Hematopoietic multipotent progenitor cell treated with erythropoietin and hydrocortisone succinate and interleukin-3 and kit ligand, for 17 days (in vitro differentiated cells): ENCODE measurements around the gene CHD6.
"Not testable (repeated sequence)": the region's sequence is repeated elsewhere in the genome, so short reads cannot be mapped to it uniquely, and the experiment has no call there.

Experiments used
- DNase-seq: peaks from one replicate; pipeline ENCODE4 v3.0.0-alpha.2; 2015; ENCODE audit warnings: low spot score

CHD6 gene

GRCh38 chr20:41538810-41539596, 79.2 kb downstream of the CHD6 start:
- no peak for DNase-seq

- no peak for DNase-seq
These were observed 80.3 kb downstream of the CHD6 start for GRCh38 chr20:41537865-41538264.

- DNase-seq: not testable (repeated sequence)
These were observed 82.6 kb downstream of the CHD6 start for GRCh38 chr20:41535551-41535950.

- DNase-seq: no peak
These were observed 83.3 kb downstream of the CHD6 start for GRCh38 chr20:41534842-41535241.

- no peak for DNase-seq
These were observed 84.0 kb downstream of the CHD6 start for GRCh38 chr20:41534170-41534569.

- DNase-seq: no peak
These were observed 84.5 kb downstream of the CHD6 start for GRCh38 chr20:41533537-41534136.

- no peak for DNase-seq
These were observed 85.2 kb downstream of the CHD6 start for GRCh38 chr20:41532935-41533334.

GRCh38 chr20:41531518-41532275, 86.5 kb downstream of the CHD6 start:
- DNase-seq: no peak

- no peak for DNase-seq
These were observed 87.3 kb downstream of the CHD6 start for GRCh38 chr20:41530923-41531322.

GRCh38 chr20:41526327-41526726, 91.8 kb downstream of the CHD6 start:
- DNase-seq: no peak

GRCh38 chr20:41524980-41525613, 93.1 kb downstream of the CHD6 start:
- no peak for DNase-seq

- DNase-seq: no peak
These were observed 94.3 kb downstream of the CHD6 start for GRCh38 chr20:41523857-41524256.

GRCh38 chr20:41513829-41514228, 104.3 kb downstream of the CHD6 start:
- no peak for DNase-seq

GRCh38 chr20:41512624-41513023, 105.6 kb downstream of the CHD6 start:
- DNase-seq: no peak

- no peak for DNase-seq
These were observed 107.2 kb downstream of the CHD6 start for GRCh38 chr20:41510847-41511450.

GRCh38 chr20:41510224-41510623, 108.0 kb downstream of the CHD6 start:
- no peak for DNase-seq

GRCh38 chr20:41509316-41510200, 108.6 kb downstream of the CHD6 start:
- no peak for DNase-seq

GRCh38 chr20:41508335-41508734, 109.8 kb downstream of the CHD6 start:
- no peak for DNase-seq

GRCh38 chr20:41507851-41508250, 110.3 kb downstream of the CHD6 start:
- no peak for DNase-seq

GRCh38 chr20:41507436-41507835, 110.7 kb downstream of the CHD6 start:
- DNase-seq: no peak
